OCI-LY7 (cell line): ENCODE measurements around the gene UBA1. TPM values are rescaled to one million over a fixed set of nuclear protein-coding genes. Genes with fewer than 3 reads are reported as not detected.

Experiments used
- BruUV-seq: library from RNA; stranded (reverse); fragments of 400-500 nt; replicated peaks from 2 replicates; lab custom pipeline; 2021; lab: Mats Ljungman, UMichigan
- CTCF ChIA-PET: fragments of 300-600 bp; sonication (Branson Sonifier 250); formaldehyde crosslinking; loops from one replicate; lab custom pipeline; 2022; ENCODE audit warnings: antibody characterized with exemption; ENCODE audit not compliant: unreplicated experiment; lab: Charles Lee
- POLR2A ChIA-PET: fragments of 300-600 bp; sonication (Branson Sonifier 250); formaldehyde crosslinking; loops from one replicate; lab custom pipeline; 2022; ENCODE audit warnings: antibody characterized with exemption; lab: Charles Lee
- DNase-seq: peaks from one replicate; pipeline ENCODE4 v3.0.0-alpha.2; 2015; ENCODE audit warnings: low spot score
- H2AFZ ChIP-seq: fragments of 200-600 bp; sonication (generic), shearing (Covaris generic); 2 replicates; pipeline ENCODE4 v1.6.1; 2014; ENCODE audit warnings: mild to moderate bottlenecking, antibody characterized with exemption, low read length, moderate library complexity
- H3K27ac ChIP-seq: fragments of 200-600 bp; sonication (generic); 2 replicates; pipeline ENCODE4 v1.5.1; 2014; ENCODE audit warnings: mixed run types, low read depth, mild to moderate bottlenecking, moderate library complexity, low read length, inconsistent platforms; ENCODE audit not compliant: poor library complexity, severe bottlenecking
- H3K36me3 ChIP-seq: fragments of 200-600 bp; sonication (generic); 2 replicates; pipeline ENCODE4 v1.6.1; 2014; ENCODE audit warnings: mild to moderate bottlenecking, antibody characterized with exemption, low read length, moderate library complexity, mixed read lengths; ENCODE audit not compliant: insufficient read depth
- H3K4me1 ChIP-seq: fragments of 200-600 bp; sonication (generic); 2 replicates; pipeline ENCODE4 v1.5.1; 2014; ENCODE audit warnings: mild to moderate bottlenecking, low read length; ENCODE audit not compliant: insufficient read depth, poor library complexity, severe bottlenecking
- H3K4me2 ChIP-seq: fragments of 200-600 bp; sonication (generic); 2 replicates; pipeline ENCODE4 v1.6.1; 2014; ENCODE audit warnings: mild to moderate bottlenecking, low read length
- H3K4me3 ChIP-seq: fragments of 200-600 bp; sonication (generic); 2 replicates; pipeline ENCODE4 v1.5.1; 2014; ENCODE audit warnings: mild to moderate bottlenecking, low read depth, low read length; ENCODE audit not compliant: poor library complexity, severe bottlenecking
- H3K79me2 ChIP-seq: fragments of 200-600 bp; sonication (generic); 2 replicates; pipeline ENCODE4 v1.6.1; 2016; ENCODE audit warnings: low read depth, mild to moderate bottlenecking, low read length, moderate library complexity, mixed read lengths; ENCODE audit not compliant: insufficient read depth
- H3K9me2 ChIP-seq: fragments of 200-600 bp; sonication (generic); 2 replicates; pipeline ENCODE4 v1.6.1; 2016; ENCODE audit warnings: mild to moderate bottlenecking, low read length, mixed read lengths; ENCODE audit not compliant: insufficient read depth
- H3K9me3 ChIP-seq: fragments of 200-600 bp; sonication (generic); 2 replicates; pipeline ENCODE4 v1.6.1; 2014; ENCODE audit warnings: mild to moderate bottlenecking, mixed run types, low read length, mixed read lengths
- H4K20me1 ChIP-seq: fragments of 200-600 bp; sonication (generic); 2 replicates; pipeline ENCODE4 v1.6.1; 2014; ENCODE audit warnings: mild to moderate bottlenecking, antibody characterized with exemption, low read length, moderate library complexity, mixed read lengths; ENCODE audit not compliant: insufficient read depth
- CTCF ChIP-seq: fragments of 200-600 bp; sonication (generic); conservative IDR thresholded peaks from 2 replicates; pipeline ENCODE4 v1.5.1; 2014; ENCODE audit warnings: mild to moderate bottlenecking, antibody characterized with exemption, low read length, moderate library complexity, mixed read lengths
- EZH2phosphoT487 ChIP-seq: fragments of 200-600 bp; sonication (generic); IDR thresholded peaks from 2 replicates; pipeline ENCODE4 v1.6.1; 2018; ENCODE audit warnings: low read depth, borderline replicate concordance, mild to moderate bottlenecking, mixed run types, antibody characterized with exemption, low read length, moderate library complexity, mixed read lengths
- intact Hi-C: fragments of 100-400 bp; cut with micrococcal nuclease; formaldehyde crosslinking; loops from one replicate; pipeline ENCODE4 v1.10.0; 2022; ENCODE audit not compliant: unreplicated experiment
- total RNA-seq, 2 experiments: library from RNA; depleted of rRNA in 1 of 2; stranded (reverse); fragments of >200 nt in 1 of 2; shearing (Covaris generic) in 1 of 2; gene quantifications; 2 replicates each; pipeline ENCODE4 v1.2.3, GENCODE V29; 2014 to 2022

UBA1 gene
- total RNA-seq, 2 experiments from 2014 or later = 169 to 294 TPM

DNA sequence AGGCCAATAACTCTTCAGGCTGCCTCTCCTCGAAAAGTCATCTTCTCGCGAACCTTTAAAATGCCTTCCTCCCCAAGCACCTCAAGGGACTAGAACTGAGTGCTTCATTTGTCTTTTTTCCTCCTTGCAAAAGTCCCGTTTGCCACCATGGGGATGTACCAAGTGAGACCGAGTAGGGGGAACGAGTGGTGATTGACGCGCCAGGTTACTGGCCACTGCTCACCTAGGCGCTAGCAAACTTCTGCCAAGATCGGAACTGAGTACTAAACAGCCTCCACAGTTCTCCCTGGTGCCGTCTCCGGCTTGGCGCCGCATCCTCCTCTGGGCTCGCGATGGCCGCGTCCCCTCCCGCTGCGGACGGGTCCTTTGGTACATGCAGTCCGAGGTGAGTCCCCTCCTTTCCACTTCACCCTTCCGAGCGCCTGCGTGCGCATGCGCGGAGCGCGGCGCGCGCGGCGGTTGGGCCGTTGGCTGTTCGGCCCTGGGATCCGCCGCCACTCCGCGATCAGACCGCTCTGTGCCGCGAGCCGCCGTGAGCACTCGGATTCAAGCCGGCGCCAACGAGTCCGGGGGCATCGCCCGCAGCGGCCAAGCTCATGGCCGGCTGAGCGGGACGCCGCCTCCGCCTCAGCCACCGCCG, 24.8 kb downstream of the UBA1 start, which contains the start of gene CDK16:
Gene CDK16 (plus strand): TSS at position 402 of the 640 bp plus-strand sequence. CDS start 4,877 bp downstream, outside the sequence.
- no peaks in the 10 kb centered on the region for H3K9me3 ChIP-seq
- H2AFZ ChIP-seq = peak within 1 kb of the TSS; percentile 49; the same call in 1 of the 2 replicates
- H4K20me1 ChIP-seq = peaks cover 16% of the 10 kb centered on the region
- peak within 1 kb of the TSS; percentile 98 for H3K4me3 ChIP-seq
- no TSS peak for BruUV-seq
- peaks cover 26% of the 10 kb centered on the region for H3K4me1 ChIP-seq
- ChIA-PET POLR2A (interaction anchor here (0.6 to 1.3 kb wide), 5 partner anchors 11 to 99 kb away, joined by 3 to 8 read pairs (median 3); no protein-coding TSS in a partner anchor), CTCF (no interaction called here)
- peak; percentile 83 for DNase-seq
- no peaks in the 10 kb centered on the region for H3K9me2 ChIP-seq
- peak within 1 kb of the TSS; percentile 96 for H3K4me2 ChIP-seq
- peak within 1 kb of the TSS; percentile 80 for H3K27ac ChIP-seq
- intact Hi-C loops = loop anchor here (1.0 to 2.0 kb wide), 4 partner anchors 15 to 432 kb away; partner anchors contain the start of genes ELK1, UBA1 and USP11
- peaks cover 38% of the 10 kb centered on the region for H3K79me2 ChIP-seq
- TF ChIP-seq CTCF = no peak
- TF ChIP-seq EZH2phosphoT487 = no peak
- H3K36me3 ChIP-seq = peaks cover 60% of the 10 kb centered on the region

DNA sequence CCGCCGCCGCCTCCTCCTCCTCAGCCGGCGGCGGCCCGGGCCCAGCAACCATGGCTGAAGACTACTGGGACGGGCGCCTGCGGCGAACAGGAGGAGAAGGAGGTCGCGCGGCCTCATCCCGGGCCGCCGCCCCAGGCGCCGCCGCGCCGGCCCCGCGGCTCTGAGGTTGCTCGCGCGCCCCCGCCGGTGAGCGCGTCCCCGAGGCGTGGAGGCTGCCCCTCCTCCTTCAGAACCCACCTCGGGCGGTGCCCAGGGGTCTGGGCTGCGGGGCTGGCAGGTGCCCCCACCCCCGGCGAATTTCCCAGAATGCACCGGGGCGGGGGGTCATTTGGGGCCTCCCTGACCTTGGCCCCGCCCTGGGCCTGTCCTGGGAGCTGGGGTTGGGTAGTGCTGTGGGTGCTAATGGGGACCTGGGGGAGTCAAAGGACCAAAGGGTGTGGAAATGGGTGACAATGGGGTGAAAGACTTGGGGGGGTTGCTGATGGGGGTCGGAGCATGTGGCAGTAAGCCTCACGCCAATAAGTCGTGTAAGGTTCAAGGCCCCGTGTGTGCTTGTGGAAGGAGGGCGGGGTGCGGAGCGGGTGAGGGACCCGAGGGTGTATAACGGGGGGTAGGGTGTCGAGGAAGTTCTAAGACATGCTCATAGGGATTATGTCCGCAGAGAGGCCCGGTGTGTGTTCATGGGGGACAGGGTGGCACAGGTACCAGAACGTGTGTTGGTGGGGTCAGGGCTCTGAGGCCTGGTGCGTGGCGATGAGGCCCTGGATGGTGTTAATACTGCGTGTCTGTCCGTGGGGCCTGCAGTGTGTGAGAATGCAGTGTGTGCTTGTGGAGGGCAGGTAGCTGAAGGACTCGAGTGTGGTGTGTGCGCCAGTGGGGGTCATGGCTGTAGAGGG, 25.5 kb downstream of the UBA1 start:
- Histone ChIP-seq H2AFZ (no peak overlapping the region), H3K9me2 (no peaks in the 10 kb centered on the region), H3K36me3 (peaks cover 61% of the 10 kb centered on the region), H3K9me3 (no peaks in the 10 kb centered on the region), H4K20me1 (peaks cover 16% of the 10 kb centered on the region), H3K4me3 (peak overlapping the region; percentile 98), H3K79me2 (peaks cover 38% of the 10 kb centered on the region), H3K4me1 (peaks cover 26% of the 10 kb centered on the region), H3K4me2 (peak overlapping the region; percentile 96), H3K27ac (peak overlapping the region; percentile 80)
- intact Hi-C loops = loop anchor here (1.0 to 2.0 kb wide), 5 partner anchors 14 to 432 kb away; partner anchors contain the start of genes ELK1, UBA1 and USP11
- POLR2A ChIA-PET = no interaction called here
- CTCF ChIA-PET = no interaction called here
- peak; percentile 57 for DNase-seq
- no peak for TF ChIP-seq EZH2phosphoT487
- TF ChIP-seq CTCF = no peak
- no TSS peak for BruUV-seq
